Bronchial epithelial cell (primary cell): ENCODE data around the gene STN1. TPM values are rescaled to one million over a fixed set of nuclear protein-coding genes. Genes with fewer than 3 reads are reported as not detected.
A peak's percentile ranks its signal among the peaks of the same experiment; 100 is the strongest.

Experiments used
- DNase-seq: peaks from one replicate; pipeline ENCODE4 v3.0.0-alpha.2; 2010; ENCODE audit warnings: low read depth
- FAIRE-seq: peaks from 2 replicates; lab custom pipeline; 2011; peaks lifted over from hg19 to GRCh38; lab: Jason Lieb, UNC
- H3K27me3 ChIP-seq: 2 replicates; pipeline ENCODE4 v1.5.1; 2011; ENCODE audit warnings: low read length; ENCODE audit not compliant: control insufficient read depth, insufficient read depth
- H3K36me3 ChIP-seq: 2 replicates; pipeline ENCODE4 v1.5.1; 2011; ENCODE audit warnings: low read length; ENCODE audit not compliant: control insufficient read depth, insufficient read depth
- H3K4me3 ChIP-seq: 2 replicates; pipeline ENCODE4 v1.5.1; 2011; ENCODE audit warnings: mild to moderate bottlenecking, low read depth, low read length, control low read depth
- CTCF ChIP-seq: IDR thresholded peaks from 2 replicates; pipeline ENCODE4 v1.5.1; 2011; ENCODE audit warnings: mild to moderate bottlenecking, moderate library complexity, low read length, control low read depth, inconsistent platforms; ENCODE audit not compliant: insufficient read depth, severe bottlenecking
- total RNA-seq: library from RNA; depleted of rRNA; stranded (reverse); fragments of >200 nt; gene quantifications from 2 replicates; pipeline ENCODE4 v1.2.1, GENCODE V29; 2014

The STN1 gene
- total RNA-seq, 1 donor from 2014 or later: 67.7 TPM

DNA sequence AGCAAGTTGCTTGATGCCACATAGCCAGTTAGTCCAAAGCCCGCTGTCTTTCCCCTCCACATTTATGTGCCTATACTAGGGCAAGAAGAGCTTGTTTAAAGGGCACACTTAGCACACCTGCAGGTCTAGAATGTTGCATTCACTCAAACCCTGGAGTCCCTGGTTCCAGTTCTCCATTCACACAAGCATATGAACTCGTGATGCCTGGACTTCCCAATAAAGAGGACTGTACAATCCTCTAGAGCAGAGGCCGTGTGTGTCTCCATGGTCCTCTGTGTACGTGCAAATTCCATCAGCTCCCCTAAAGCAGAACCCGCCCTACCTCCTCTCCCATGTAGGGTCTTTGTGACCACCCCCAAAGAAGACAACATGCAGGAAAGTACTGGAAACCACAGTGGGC is 59.6 kb downstream of the STN1 start:
- H3K4me3 ChIP-seq: no peak overlapping the region
- DNase-seq: no peak
- no peak for TF ChIP-seq CTCF
- H3K27me3 ChIP-seq: no peaks in the 10 kb centered on the region
- no peaks in the 10 kb centered on the region for H3K36me3 ChIP-seq
- no peak for FAIRE-seq

- Histone ChIP-seq H3K27me3 (no peaks in the 10 kb centered on the region), H3K4me3 (no peak overlapping the region), H3K36me3 (peaks cover 3% of the 10 kb centered on the region)
- no peak for TF ChIP-seq CTCF
- DNase-seq (no peak), FAIRE-seq (no peak)
These were observed 61.2 kb downstream of the STN1 start for GRCh38 chr10:103856797-103857170.

DNA sequence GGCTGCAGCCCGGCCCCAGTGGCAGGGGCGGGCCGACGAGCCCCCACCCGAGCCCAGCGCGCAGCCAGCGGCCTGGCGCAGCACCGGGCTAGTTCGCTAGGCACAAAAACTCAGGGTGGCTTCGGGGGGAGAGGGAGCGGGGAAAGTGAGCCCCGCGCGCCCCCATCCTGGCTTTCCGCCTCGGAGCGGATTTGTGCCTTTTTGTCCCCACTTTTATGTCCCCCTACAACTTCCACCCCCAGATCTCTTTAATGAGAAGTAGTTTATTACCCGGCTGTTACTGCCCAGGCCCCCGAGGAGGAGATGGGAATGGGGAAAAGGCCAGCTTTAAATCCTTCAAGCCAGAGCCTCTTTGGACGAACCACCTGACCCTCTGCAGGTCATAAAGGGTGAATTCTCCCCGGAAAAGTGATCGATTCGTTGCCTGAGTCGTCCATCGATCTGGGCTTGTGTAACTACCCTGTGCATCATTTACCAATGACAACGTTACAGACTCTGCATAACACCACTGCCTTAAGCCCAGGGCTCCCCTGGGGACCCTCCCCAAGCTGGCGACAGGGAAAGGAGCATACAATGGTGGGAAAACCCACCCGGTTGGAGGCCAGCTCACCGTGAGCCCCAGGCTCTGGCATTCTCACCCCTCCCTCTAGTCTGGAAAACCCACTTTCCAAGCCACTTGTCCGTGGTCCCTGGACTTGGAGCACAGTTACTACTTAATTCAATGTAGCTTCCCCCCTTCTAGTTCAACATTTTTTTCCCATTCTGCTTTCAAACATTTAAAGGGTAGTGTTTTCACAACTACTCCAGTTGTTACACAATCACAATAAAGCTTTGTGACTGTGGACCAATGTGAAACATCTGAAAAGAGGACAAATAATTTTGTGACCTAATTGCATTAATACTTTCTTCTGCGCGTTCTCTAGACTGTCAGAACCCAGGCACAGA is 61.9 kb downstream of the STN1 start:
- no peaks in the 10 kb centered on the region for H3K27me3 ChIP-seq
- peak overlapping the region; percentile 68 for H3K4me3 ChIP-seq
- peaks cover 4% of the 10 kb centered on the region for H3K36me3 ChIP-seq
- no peak for FAIRE-seq
- TF ChIP-seq CTCF: no peak
- no peak for DNase-seq

GRCh38 chr10:103855424-103855823 is 62.6 kb downstream of the STN1 start, which contains the start of gene SH3PXD2A:
TSS of gene SH3PXD2A (minus strand) at chr10:103855576. CDS start at chr10:103855266, 310 bp downstream.
- H3K4me3 ChIP-seq: peak within 1 kb of the TSS; percentile 68
- peaks cover 8% of the 10 kb centered on the region for H3K36me3 ChIP-seq
- FAIRE-seq (no peak), DNase-seq (no peak)
- TF ChIP-seq CTCF: no peak
- H3K27me3 ChIP-seq: no peaks in the 10 kb centered on the region

DNA sequence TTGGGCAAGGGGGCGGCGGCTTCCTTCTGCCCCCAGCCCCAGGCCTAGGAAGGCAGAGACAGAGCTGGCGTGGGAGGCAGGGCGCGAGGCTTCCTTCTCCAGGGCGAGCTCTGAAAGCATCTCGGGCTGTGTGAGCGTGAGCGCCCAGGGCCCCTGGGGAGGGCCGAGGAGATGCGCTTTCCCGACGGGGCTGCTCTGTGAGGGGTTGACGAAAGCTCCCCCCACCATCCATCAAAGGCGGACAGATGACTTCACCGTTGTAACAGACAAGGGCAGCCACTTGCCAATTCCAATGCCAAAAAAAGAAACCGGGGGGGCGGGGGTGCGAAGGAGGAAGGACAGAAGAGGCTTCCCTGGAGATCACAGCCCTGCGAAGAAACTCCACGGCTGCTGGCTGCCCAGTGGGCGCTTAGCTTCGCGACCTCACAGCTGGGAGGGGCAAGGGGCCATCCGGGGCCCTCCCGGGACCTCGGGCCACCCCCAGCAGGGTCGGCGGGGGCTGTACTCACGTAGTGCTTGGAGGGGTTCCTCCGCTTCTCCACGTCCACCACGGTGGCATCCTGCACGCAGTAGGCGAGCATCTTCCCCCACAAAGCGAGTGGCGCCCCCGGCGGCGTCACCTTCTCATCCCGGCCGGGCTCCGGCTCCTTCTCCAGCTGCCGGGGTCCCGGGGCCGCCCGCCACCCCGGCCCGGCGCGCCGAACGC is 63.1 kb downstream of the STN1 start:
- H3K27me3 ChIP-seq: no peaks in the 10 kb centered on the region
- peak overlapping the region; percentile 68 for H3K4me3 ChIP-seq
- peaks cover 8% of the 10 kb centered on the region for H3K36me3 ChIP-seq
- FAIRE-seq: no peak
- no peak for DNase-seq
- peak; percentile 30 for TF ChIP-seq CTCF
